ENCODE measurements around the gene CACNA2D1. TPM values are rescaled to one million over a fixed set of nuclear protein-coding genes. Genes with fewer than 3 reads are reported as not detected.

The CACNA2D1 gene
- total RNA-seq, 1 experiment from 2014 or later, result 0.27 TPM

DNA sequence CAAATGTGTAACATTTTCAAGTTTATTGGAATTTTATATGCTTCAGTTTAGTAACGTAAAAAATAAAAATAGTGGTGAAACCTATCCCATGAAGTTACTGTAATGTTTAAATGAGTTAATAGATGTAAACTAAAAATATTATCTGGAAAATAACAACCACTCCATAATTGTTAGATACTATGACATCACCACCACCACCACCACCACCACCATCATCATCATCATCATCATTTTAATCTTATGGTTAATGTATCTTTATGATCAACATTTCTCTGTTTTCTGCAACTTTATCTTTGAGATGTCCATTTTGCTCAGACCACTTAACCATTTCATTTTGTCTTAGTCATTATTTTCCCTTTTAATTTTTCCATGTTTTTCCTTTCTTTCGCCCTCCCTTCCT lies 23.4 kb upstream of the CACNA2D1 start:
- Histone ChIP-seq H3K4me1 (ENCODE audit: control insufficient read depth in 1 of 2, insufficient read depth in 2 of 2, low read length in 2 of 2) (no peaks in the 10 kb centered on the region), H3K9me3 (ENCODE audit: control insufficient read depth in 1 of 2, insufficient read depth in 1 of 2, low read depth in 1 of 2, low read length in 2 of 2) (no peaks in the 10 kb centered on the region; a peak in 1 of 4 replicates), H3K79me2 (ENCODE audit: insufficient read depth, low read length) (no peaks in the 10 kb centered on the region), H3K36me3 (ENCODE audit: control insufficient read depth in 1 of 2, insufficient read depth in 2 of 2, low read length in 2 of 2) (no peaks in the 10 kb centered on the region), H3K4me3 (replicated peaks in 1 of 2; ENCODE audit: low read depth in 1 of 2, low read length in 2 of 2) (no peak overlapping the region), H2AFZ (ENCODE audit: low read depth, low read length, poor library complexity, severe bottlenecking) (no peak overlapping the region), H3K4me2 (ENCODE audit: low read length) (no peak overlapping the region), H3K9ac (ENCODE audit: low read length) (no peak overlapping the region), H3K9me2 (ENCODE audit: insufficient read depth) (no peaks in the 10 kb centered on the region; the same call in 1 of the 2 replicates), H3K27me3 (ENCODE audit: insufficient read depth, low read length) (no peaks in the 10 kb centered on the region), H4K20me1 (ENCODE audit: insufficient read depth) (no peaks in the 10 kb centered on the region), H3K27ac (ENCODE audit: low read depth, low read length) (no peak overlapping the region)
- no TSS peak for BruUV-seq (replicated peaks)
- TF ChIP-seq CEBPB (IDR thresholded peaks at IDR 0.05; ENCODE audit: low read depth) (no peak), RAD21 (IDR thresholded peaks at IDR 0.05; ENCODE audit: low read depth) (no peak), CBX3 (IDR thresholded peaks at IDR 0.05; ENCODE audit: low read depth) (no peak), ZBTB33 (IDR thresholded peaks at IDR 0.05; ENCODE audit: extremely low read depth, insufficient replicate concordance, low read length) (no peak), ZNF274 (IDR thresholded peaks at IDR 0.05; ENCODE audit: low read depth, low read length) (no peak), ZFX (IDR thresholded peaks at IDR 0.05) (no peak), TCF7L2 (IDR thresholded peaks at IDR 0.05; ENCODE audit: borderline replicate concordance, extremely low read depth, insufficient read depth, insufficient read length) (no peak), EGR1 (IDR thresholded peaks at IDR 0.05; ENCODE audit: low read depth) (no peak), MAX (IDR thresholded peaks at IDR 0.05) (no peak), SIN3A (IDR thresholded peaks at IDR 0.05; ENCODE audit: low read depth) (no peak), FOSL1 (IDR thresholded peaks at IDR 0.05; ENCODE audit: low read depth) (no peak), YY1 (IDR thresholded peaks at IDR 0.05; ENCODE audit: extremely low read depth, insufficient replicate concordance, low read depth, low read length) (no peak), SRF (IDR thresholded peaks at IDR 0.05; ENCODE audit: low read depth) (no peak), ELF1 (IDR thresholded peaks at IDR 0.05; ENCODE audit: borderline replicate concordance, low read depth) (no peak)
- intact Hi-C loops (cut with micrococcal nuclease), result no loop called here
- ChIA-PET CTCF (interaction anchor here (1.1 kb wide), 1 partner anchor 15 kb away, joined by 3 read pairs; no protein-coding TSS in a partner anchor), POLR2A (no interaction called here), RAD21 (ENCODE audit: low non-redundant PET in 1 of 2, low total read pairs in 2 of 2, uncharacterized antibody in 2 of 2, unreplicated experiment in 2 of 2) (no interaction called here)
- ATAC-seq (no peak), DNase-seq (ENCODE audit: low read depth, low spot score) (no peak)

Data from HCT116 (cell line).